Central memory CD4-positive, alpha-beta T cell (primary cell): ENCODE results near the gene ANKRD40CL.
"Not testable (repeated sequence)": the region's sequence is repeated elsewhere in the genome, so short reads cannot be mapped to it uniquely, and the experiment has no call there.

Source experiments
- DNase-seq: peaks from one replicate; pipeline ENCODE4 v3.0.0; 2022

Gene ANKRD40CL

GRCh38 chr17:50758524-50758923, 8.8 kb downstream of the ANKRD40CL start:
- no peak for DNase-seq

- DNase-seq = no peak
Observed at GRCh38 chr17:50754521-50754920, 12.8 kb downstream of the ANKRD40CL start.

- DNase-seq = no peak
Observed at GRCh38 chr17:50749245-50749644, 18.1 kb downstream of the ANKRD40CL start.

- DNase-seq = no peak
Observed at GRCh38 chr17:50745631-50746030, 21.7 kb downstream of the ANKRD40CL start.

- no peak for DNase-seq
Observed at GRCh38 chr17:50739098-50739497, 28.2 kb downstream of the ANKRD40CL start.

GRCh38 chr17:50737118-50737698, 30.1 kb downstream of the ANKRD40CL start:
- DNase-seq = no peak

GRCh38 chr17:50735287-50735686, 32.0 kb downstream of the ANKRD40CL start:
- no peak for DNase-seq

GRCh38 chr17:50731575-50732460, 35.5 kb downstream of the ANKRD40CL start:
- no peak for DNase-seq

- DNase-seq = no peak
Observed at GRCh38 chr17:50728881-50729765, 38.2 kb downstream of the ANKRD40CL start.

- no peak for DNase-seq
Observed at GRCh38 chr17:50728112-50728429, 39.2 kb downstream of the ANKRD40CL start.

- no peak for DNase-seq
Observed at GRCh38 chr17:50725769-50726655, 41.3 kb downstream of the ANKRD40CL start.

GRCh38 chr17:50724622-50725021, 42.7 kb downstream of the ANKRD40CL start:
- DNase-seq = not testable (repeated sequence)

GRCh38 chr17:50722746-50723145, 44.6 kb downstream of the ANKRD40CL start:
- DNase-seq = no peak

GRCh38 chr17:50721194-50722010, 45.9 kb downstream of the ANKRD40CL start:
- DNase-seq = peak; percentile 37

- no peak for DNase-seq
Observed at GRCh38 chr17:50719924-50720794, 47.2 kb downstream of the ANKRD40CL start.

- peak; percentile 94 for DNase-seq
Observed at GRCh38 chr17:50719144-50719923, 48.0 kb downstream of the ANKRD40CL start, which contains the start of gene LUC7L3. TSS of gene LUC7L3 (plus strand) at chr17:50719603. CDS start at chr17:50719733, 130 bp downstream.

GRCh38 chr17:50715471-50715870, 51.8 kb downstream of the ANKRD40CL start:
- no peak for DNase-seq

- DNase-seq = no peak
Observed at GRCh38 chr17:50712641-50713040, 54.7 kb downstream of the ANKRD40CL start.
